ELR (cell line): ENCODE results near the gene UTS2B.

Experiments
- DNase-seq: peaks from one replicate; pipeline ENCODE4 v3.0.0-alpha.2; 2015; ENCODE audit warnings: low read depth

The UTS2B gene

DNA sequence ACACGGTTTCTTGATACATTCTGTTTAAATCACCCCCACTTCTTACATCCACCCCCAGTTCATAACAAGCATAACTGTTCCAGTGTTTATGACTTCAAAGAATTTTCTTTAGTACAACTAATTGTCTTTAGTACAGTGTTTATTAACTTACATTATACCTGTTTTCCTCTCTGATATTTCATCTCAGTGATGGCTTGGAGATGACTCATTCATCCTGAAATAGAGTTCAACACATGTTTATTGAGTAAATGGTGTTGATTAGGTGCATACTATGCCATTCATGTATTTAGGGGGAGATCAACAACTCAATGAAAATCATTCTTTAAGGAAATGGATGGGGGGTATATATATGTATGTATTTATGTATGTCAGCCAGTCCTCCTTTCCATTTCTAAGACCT is 21.7 kb upstream of the UTS2B start:
- no peak for DNase-seq

DNA sequence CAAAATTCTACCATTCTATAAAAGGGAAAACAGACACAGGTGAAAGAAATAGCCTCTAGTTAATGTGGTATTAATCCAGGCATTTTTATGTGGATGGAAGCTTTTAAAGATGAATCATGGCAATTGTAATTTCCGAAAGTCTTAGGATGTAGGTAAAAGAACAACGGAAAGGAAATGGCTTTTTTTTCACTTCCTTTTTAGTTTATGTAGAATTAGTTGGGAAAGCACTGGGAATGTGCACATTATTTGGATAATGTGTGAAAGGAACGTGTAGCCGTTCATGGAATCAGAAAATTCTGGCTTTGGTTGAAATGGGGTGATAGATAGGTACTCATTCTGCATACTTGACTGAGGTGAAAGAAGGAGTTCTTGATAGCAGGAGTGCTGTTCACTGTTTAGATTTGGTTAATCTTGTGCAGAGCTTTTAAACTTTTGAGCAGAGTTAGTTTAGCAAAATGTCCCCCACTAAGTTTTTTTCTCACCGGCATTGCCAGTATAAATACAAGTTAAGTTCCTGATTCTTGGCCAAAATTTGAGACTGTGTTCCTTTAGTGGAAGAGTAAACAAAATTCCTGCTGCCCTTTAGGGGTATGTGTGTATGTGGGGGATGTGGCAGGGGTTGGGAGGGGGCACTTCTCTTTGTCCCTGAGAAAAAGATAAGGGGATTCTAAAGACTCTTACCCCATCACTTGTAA is 20.2 kb upstream of the UTS2B start:
- peak; percentile 68 for DNase-seq

DNA sequence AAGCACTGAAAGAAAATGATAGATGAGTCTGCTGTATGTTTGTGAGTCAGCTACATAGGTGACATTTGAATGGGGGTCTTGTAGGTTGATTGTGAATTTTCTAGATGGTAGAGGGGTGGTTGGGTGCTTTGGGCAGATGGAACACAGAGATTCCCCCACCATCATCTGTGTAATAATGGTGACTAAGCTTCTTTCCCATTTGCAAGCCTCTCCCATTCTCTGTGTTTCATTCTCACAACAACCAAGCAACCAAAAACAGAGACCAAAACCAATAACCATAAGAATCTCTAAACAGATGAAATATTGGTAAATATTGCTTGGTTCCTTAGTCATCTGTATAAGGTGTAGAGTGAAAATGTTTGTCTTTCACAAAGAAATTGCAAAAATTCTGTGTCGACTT is 17.8 kb upstream of the UTS2B start:
- DNase-seq, result no peak

DNA sequence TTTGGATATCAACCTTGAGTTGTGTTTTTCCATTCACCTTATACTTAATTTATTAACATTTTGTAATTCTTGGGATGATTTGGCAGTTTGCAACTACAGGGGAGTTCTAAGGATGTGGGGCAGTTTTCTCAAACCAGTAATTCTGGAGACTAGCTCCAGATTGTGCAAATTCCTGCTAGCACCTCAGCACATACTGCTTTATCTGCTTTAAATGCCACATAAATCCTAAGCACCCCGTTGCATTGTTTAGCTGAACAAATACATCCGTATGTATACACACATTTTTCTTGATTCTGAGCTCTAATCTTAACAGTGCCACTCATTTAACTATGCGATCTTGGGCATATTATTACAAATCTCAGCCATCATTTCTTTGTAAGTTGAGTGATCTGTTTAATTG is 16.9 kb upstream of the UTS2B start:
- DNase-seq, result no peak

DNA sequence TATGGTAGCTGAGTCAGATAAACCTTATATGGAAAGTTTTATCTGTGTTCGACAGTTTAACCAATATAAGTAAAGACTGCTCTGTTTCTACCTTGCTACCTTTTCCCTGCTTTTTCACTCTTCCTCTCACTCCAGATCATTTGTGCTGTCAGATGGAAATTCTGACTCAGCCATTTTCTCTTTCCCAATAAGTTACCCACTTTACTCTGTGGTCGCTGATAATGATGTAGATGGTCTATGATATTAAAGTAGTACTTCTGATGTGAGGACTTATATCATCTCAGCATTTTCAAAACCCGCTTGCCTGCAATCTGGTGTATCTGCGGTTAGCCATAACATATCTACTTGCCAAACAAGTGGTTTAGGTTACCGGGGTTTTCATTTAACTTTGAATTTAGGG is 15.0 kb upstream of the UTS2B start:
- no peak for DNase-seq

DNA sequence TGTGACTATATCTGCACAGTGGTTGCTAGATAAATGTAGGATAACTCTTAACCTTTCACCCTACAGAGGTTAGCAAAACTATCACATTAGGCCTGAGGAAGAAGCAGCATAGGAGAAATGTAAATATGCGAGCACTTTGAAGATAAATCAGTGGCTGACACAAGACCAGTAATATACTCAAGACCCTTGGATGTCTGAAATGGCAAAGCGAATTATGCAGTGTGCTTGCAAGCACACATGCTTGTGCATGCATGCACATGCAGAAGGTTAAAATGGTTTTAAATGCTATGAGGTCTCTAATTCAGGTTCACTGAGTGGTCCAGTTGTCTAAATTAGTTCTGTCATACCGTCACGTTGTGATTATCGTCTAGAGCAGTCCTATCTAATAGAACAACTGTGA is 13.6 kb upstream of the UTS2B start:
- no peak for DNase-seq

DNA sequence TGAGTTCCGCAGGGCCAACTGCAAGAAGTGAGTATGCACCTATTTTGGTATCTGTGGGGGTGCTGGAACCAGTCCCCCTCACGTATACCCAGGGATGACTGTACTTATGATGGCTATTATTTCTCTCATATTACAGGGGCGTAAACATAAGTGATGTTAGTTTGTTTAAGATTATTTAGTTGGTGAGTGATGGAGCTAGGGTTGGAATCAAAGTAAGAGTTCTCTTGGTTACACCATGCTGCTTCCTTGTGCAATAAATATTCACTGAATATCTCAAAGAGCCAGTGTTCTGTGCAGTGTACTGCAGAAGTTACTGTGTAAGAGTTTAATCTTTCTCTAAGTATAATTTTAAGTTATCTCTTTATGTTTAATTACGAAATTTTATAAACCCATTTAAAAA is 12.8 kb upstream of the UTS2B start:
- DNase-seq, result no peak

DNA sequence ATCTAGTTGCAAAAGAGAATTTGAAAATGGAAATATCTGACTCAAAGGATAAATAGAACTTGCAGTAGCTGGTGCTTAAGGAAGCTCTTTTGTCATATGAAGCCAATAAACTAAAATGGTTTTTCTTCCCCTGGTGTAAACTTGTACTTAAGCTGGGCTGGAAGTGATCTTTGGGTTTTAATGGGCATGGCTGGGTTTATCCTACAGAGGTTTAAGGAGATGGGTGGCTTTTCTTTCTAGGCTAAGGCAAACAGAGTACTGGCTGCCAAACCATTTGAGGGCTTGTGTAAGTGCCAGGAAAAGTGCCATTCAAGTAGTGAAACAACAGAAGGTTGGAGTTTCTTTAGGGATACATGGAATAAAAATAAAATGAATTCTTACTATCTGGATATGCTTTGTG is 12.1 kb upstream of the UTS2B start:
- DNase-seq, result no peak

DNA sequence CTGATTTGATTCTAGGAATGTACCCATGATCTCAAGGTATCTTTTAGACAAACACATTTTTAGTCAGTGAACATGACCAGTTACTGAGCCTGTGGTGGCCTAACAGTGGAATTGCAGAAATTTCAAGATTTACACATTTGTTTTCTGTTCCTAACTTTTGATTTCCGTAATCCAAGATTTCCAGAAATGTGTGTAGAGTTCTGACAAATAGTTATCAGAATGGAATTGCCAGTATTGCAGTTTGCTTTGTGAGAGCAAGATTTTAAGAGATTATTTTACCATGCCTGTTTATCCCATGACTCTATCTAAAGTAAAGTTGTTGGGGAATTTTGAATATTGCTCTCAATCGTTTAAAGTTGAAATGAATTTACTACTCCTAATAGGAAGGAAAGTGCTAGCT is 11.7 kb upstream of the UTS2B start:
- no peak for DNase-seq

DNA sequence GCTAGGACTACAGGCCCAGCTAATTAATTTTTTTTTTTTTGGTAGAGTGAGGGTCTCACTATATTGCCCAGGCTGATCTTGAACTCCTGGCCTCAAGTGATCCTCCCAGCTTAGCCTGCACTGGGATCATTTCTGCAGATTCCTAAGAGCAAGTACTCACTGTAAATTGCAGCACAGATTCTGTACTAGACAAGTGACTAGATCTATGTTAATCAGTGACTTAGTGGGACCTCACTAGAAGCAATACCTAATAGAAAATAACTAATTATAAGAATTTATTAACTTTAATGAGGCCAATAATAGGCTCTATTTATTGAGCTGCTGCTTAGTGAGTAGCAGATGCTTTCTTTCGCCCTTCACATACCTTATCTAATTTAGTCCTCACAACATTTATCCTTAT is 10.6 kb upstream of the UTS2B start:
- DNase-seq, result no peak

DNA sequence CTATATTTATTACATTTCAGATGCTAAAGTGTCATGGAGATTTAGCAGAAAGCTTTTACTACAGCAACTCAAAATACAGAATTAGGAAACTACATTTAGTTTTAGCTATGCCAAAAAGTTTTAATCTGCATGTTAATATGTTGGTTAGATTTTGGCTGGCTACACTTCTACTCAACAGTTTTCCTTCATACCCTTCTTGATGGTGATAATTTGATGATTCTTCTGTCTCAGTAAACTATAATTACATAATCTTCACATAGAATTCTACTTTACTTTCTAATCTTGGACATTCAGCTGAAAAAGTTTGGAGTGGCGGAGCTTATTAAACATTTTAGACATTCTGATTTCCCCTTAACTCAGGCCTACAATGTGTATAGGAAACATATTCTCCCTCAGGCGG is 10.0 kb upstream of the UTS2B start:
- no peak for DNase-seq

DNA sequence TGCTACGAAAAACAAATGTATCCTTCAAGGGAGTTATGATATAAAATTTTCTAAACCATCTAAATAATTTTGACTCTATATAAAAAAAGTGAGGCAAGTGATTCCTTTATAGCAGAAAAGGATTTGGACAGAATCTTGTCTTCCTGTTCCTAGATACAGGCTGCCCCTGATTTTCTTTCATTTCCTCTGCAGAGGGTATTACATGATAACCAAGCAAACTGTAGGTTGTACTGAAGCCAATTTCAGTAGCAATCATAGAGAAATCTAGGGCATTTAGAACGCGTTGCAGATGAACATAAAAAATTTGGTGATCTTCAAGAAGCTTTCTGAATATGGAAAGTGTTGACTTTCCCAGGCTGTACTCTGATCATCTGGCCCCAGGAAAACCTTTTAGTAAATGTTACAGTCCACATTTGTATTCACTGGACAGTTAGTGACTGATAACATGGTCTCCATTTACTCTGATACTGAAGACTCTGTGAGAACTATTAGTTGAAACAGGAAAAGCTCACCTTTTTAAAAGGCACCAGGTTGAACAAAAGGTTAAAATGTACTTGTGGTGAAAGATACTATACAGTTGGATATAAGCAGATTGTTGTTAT is 9.1 kb upstream of the UTS2B start:
- no peak for DNase-seq

DNA sequence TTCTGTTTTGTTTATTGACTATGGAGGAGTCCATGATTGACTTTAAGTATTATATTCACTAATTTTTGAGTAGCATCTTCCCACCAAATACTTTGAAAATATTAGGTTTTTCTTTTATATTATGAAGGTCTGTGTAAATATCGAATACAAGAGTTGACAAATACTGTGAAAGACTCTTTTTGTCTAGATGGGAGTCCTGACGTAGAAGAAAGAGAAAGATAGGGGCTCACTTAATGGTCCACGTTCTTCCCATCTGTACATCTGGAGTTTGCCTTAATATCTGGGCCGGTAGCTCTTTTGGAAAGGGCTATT is 7.8 kb upstream of the UTS2B start:
- no peak for DNase-seq

DNA sequence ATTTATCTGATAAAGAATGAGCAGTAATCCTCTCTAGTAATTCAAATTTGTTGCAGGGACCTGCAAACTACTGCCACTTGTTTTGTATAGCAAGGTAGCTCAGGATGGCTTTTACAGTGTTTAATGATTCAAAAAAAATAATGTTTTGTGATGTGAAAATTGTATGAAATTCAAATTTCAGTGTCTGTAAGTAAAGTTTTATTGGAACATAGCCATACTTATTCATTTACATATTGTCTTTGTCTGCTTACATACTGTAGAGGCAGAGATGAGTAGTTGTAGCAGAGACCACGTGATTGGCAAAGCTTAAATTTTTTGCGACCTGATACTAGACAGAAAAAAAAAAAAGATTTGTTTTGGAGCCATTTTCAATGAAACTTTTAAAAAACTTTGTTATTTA is 6.5 kb upstream of the UTS2B start:
- DNase-seq, result no peak

DNA sequence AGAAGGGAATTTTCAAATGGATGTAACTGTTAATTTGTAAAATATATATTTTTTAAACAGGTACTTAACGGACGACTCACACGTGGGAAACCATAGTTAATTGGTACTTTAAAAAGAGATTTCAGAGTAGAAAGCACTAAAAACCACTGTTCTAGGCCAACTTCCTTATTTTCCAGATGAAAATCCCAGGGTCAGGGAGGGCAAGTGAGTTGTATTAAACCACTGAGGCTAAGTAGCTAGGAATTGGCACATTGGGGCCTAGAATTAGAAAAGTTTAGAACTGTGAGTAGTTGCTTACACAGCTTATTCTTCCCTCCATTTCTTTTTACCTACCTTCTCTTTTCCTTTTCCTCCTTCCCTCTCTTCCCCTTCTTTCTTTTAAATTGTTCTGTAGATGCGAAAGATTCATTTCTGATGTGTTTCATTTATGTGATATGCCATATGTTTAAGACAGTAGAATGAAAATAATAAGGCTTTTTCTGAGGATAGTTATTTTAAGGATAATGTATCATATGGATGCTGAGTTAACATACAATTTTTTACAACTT is 4.1 kb upstream of the UTS2B start:
- DNase-seq, result no peak

DNA sequence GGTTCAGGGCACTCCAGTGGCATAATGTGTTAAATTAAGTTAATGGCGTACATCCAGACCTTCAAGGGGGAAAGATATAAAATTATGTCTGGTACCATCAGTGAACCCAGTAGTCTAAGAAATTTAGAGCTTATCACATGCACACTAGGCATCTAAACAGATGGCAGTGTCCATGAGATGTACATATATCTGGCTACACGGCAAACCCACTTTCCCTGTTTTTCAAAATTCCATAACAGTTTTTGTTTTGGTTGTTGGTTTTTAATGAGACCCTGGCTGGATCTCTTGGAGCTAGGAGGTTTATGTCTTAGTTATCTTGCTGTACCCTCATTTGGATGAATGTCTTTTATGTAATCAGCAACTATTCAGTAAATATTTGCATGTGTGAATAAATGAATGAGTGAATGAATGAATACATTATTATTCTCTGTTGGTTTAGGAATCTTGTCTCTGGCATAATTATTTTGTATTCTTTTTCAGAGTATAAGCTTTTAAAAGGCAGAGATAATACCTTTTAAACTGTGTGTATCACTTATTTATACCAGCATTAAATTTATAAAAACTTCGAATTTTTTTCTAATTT is 3.1 kb upstream of the UTS2B start:
- no peak for DNase-seq

DNA sequence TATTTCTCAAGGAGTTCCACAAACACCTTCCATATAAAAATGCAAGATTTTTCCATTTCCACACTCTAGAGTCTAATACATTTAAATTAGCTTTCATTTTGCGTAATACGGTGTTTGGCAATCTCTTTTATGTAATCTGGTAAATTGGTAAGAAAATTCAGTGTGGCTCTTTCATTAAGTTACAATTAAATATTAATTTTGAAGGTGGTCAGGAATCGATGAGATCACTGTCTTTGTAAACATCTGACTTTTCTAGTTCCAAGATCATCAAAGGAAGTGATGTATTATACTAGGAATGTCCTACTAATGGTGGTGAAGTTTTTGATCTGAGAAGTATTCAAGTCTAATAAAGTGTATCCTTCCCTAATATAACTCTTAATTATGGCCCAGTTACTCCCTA is 1.1 kb upstream of the UTS2B start:
- DNase-seq, result peak; percentile 85

DNA sequence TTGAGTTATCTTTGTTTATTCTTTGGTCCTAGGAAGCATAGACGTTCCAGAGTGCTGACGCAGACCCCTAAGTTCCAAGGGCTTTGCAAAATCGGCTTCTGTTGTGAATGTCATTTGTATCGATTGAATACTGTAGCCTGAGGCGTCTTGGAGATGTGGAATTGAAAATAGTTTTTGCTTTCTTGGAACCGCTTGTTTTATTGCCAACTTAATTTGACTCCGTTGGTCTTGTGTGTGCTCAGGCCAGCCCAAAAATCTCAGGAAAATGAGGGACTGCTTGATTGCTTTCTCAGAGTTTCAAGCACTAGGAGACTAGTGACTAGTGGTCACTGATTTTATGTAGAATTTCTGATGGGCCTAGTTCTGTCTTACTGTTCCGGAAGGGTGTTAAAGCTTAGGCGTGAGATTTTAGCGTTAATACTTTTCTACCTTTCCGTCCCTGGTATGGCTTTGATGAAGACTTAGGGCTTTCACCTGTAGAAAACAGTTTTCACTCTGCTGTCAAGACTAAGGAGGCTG is 263 bp upstream of the UTS2B start:
- DNase-seq, result peak; percentile 91

DNA sequence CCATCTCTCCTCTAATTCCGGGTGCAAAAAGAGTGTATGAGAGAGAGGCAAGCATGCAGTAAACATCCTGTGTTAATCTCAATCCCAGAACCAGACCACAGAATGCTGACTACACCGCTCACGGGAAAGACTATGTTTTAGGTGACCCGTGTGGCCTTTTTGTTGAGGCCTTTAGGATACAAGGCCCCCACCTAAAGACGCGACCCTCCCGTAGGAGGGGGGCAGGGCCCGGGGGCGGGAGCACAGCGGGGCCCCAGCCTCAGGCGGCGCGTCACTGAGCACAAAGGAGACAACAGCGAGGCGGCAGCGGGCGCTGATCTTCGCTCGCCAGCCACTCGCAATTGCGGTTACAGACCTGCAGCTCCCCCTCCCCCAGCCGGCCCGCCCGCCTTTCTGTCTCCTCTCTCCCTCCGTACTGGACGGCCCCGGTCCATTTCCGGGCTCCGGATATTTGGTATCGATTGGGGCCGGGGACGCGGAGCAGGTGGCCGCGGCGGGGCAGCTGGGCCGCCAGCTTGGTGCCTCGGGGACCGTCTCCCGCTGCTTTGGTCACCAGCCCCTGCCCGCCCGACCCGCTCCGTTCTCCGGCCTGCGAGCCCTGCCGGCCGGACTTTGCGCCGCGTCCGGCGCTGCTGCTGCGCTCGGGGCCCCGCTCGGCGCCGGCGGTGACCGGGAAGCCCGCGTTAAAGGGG is 1.2 kb downstream of the UTS2B start, which contains the start of gene CCDC50:
TSS of gene CCDC50 (plus strand) at position 433 of the 692 bp plus-strand sequence. CDS start 281 bp downstream, outside the sequence.
- DNase-seq, result peak; percentile 87

DNA sequence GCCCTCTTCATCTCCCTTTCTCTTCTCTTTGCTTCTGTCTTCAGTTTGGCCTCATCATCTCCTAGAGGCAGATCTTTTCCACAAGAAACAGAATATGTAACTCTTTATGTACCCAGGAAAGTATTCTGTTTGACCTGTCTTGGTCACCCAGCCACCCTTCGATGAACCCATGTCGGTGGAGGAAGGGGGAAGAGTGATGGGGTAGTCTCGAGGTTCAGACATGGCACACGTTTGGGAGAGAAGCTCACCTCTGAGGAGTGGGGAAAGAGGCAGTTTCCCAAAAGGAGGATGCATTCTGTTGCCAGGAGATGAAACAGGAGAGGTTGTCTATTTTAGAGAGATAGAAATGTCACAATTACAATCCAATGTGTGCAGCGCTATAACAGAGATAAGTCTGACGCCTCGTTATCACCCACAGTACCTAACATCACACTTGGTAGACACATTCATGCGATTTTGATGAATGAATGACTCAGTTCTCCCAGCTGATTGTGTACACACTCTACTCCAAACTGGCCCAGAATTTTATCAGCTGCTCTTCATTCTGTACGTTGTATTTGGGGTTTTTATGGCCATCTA is 1.9 kb downstream of the UTS2B start:
- DNase-seq, result no peak

DNA sequence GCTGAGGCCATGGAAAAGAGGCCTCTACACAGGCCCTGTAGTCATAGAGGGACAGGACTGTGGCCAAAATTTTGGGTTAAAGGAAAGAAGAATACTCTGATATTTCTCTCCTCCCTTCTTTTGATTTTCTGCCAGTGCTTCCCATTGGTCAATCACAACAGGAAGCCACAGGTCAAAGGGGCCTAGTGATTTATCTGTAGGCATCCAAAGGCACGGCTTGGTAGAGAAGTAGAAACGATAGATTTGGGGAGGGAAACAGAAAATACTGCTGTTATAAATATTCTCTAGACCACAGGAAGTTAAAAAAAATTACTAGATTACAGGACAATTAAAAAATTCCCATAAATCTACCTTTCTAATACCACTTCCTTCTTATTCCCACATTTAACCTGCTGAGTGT is 2.8 kb downstream of the UTS2B start:
- DNase-seq, result no peak

DNA sequence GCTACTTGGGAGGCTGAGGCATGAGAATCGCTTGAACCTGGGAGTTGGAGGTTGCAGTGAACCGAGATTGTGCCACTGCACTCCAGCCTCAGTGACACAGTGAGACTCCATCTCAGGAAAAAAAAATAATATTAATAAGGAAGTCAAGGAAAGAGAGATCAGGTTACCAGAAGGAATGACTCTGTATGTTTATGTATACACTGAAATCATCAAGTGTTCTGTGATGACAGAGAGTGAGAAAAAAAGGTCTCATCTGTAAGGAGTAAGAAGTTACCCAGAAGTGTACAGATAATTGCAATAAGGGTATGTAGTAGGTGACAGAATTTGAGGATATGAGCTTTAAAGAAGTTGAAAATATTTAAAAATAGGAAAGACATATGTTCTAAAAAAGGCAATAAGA is 5.4 kb downstream of the UTS2B start:
- peak; percentile 34 for DNase-seq
